ENCODE results near the gene ZNF74. TPM values are rescaled to one million over a fixed set of nuclear protein-coding genes. Genes with fewer than 3 reads are reported as not detected.

The ZNF74 gene
- polyA plus RNA-seq, 2 of the 4 experiments (the other 2 are of a cell fraction), result 4.3 to 7.4 TPM

- Histone ChIP-seq H3K4me1 (no peaks in the 10 kb centered on the region), H3K4me3 (no peak overlapping the region), H3K4me2 (no peak overlapping the region), H3K27ac (no peak overlapping the region), H3K9me3 (no peaks in the 10 kb centered on the region)
- FAIRE-seq, result no peak
- ATAC-seq, result no peak
- ChIA-PET CTCF (no interaction called here), POLR2A (no interaction called here)
- no peak for DNase-seq (ENCODE audit: low read depth in 1 of 2, low spot score in 1 of 2)
- WGBS (ENCODE audit: missing lambda C conversion rate), result 78% methylated on average over 9 of the region's 9 CpGs
- TF ChIP-seq TFCP2L1 (CRISPR knock-in tag; IDR thresholded peaks at IDR 0.05) (no peak), ESRRA (IDR thresholded peaks at IDR 0.05; ENCODE audit: borderline replicate concordance, low read length) (no peak), KDM1A (IDR thresholded peaks at IDR 0.05; ENCODE audit: low read depth) (no peak), ZNF302 (CRISPR knock-in tag; IDR thresholded peaks at IDR 0.05) (no peak), USF2 (IDR thresholded peaks at IDR 0.05) (no peak), NFE2L2 (conservative IDR thresholded peaks at IDR 0.05; ENCODE audit: low read length) (no peak), MAFK (IDR thresholded peaks at IDR 0.05; ENCODE audit: partially characterized antibody) (no peak), HEYL (CRISPR knock-in tag; IDR thresholded peaks at IDR 0.05) (no peak), FOSB (CRISPR knock-in tag; IDR thresholded peaks at IDR 0.05) (no peak), E2F6 (IDR thresholded peaks at IDR 0.05; ENCODE audit: borderline replicate concordance, low read depth) (no peak), RCOR1 (IDR thresholded peaks at IDR 0.05; ENCODE audit: low read depth, low read length) (no peak), KDM5A (IDR thresholded peaks at IDR 0.05) (no peak), EHMT2 (IDR thresholded peaks at IDR 0.05; ENCODE audit: low read depth) (no peak), MYC (IDR thresholded peaks at IDR 0.05; ENCODE audit: borderline replicate concordance, low read length) (no peak), SMC3 (IDR thresholded peaks at IDR 0.05) (no peak), PHF8 (IDR thresholded peaks at IDR 0.05; ENCODE audit: borderline replicate concordance, low read depth) (no peak)
Observed at GRCh38 chr22:20413217-20414058, 19.5 kb downstream of the ZNF74 start.

- no peaks in the 10 kb centered on the region for H3K9me3 ChIP-seq
- POLR2A ChIA-PET, result no interaction called here
- no peak overlapping the region for H3K27ac ChIP-seq
- FAIRE-seq, result no peak
- H3K4me1 ChIP-seq, result no peaks in the 10 kb centered on the region
- no peak for DNase-seq (ENCODE audit: low read depth in 1 of 2, low spot score in 1 of 2)
- ATAC-seq, result no peak
- 57% methylated on average over 5 of the region's 5 CpGs for WGBS (ENCODE audit: missing lambda C conversion rate)
- H3K4me2 ChIP-seq, result no peak overlapping the region
- H3K4me3 ChIP-seq, result no peak overlapping the region
- TF ChIP-seq CBX2 (IDR thresholded peaks at IDR 0.05; ENCODE audit: borderline replicate concordance, low read depth) (no peak), KDM5A (IDR thresholded peaks at IDR 0.05) (no peak), HES2 (IDR thresholded peaks at IDR 0.05) (no peak), HOXB13 (CRISPR knock-in tag; IDR thresholded peaks at IDR 0.05; ENCODE audit: low read depth) (no peak), TP53 (CRISPR knock-in tag; IDR thresholded peaks at IDR 0.05) (no peak), SREBF2 (IDR thresholded peaks at IDR 0.05) (no peak), ZC3H11A (IDR thresholded peaks at IDR 0.05) (no peak), ATOH8 (CRISPR knock-in tag; IDR thresholded peaks at IDR 0.05; ENCODE audit: low read depth) (no peak), HMGXB4 (CRISPR knock-in tag; IDR thresholded peaks at IDR 0.05; ENCODE audit: borderline replicate concordance) (no peak), MYC (IDR thresholded peaks at IDR 0.05; ENCODE audit: borderline replicate concordance, low read length) (no peak), NPAS2 (CRISPR knock-in tag; IDR thresholded peaks at IDR 0.05; ENCODE audit: borderline replicate concordance) (no peak), E2F6 (IDR thresholded peaks at IDR 0.05; ENCODE audit: borderline replicate concordance, low read depth) (no peak), ZSCAN20 (CRISPR knock-in tag; IDR thresholded peaks at IDR 0.05) (no peak), FOSB (CRISPR knock-in tag; IDR thresholded peaks at IDR 0.05) (no peak), ELK1 (IDR thresholded peaks at IDR 0.05; ENCODE audit: low read depth, low read length) (no peak), CBX8 (IDR thresholded peaks at IDR 0.05) (no peak), RCOR1 (IDR thresholded peaks at IDR 0.05; ENCODE audit: low read depth, low read length) (no peak), PHF8 (IDR thresholded peaks at IDR 0.05; ENCODE audit: borderline replicate concordance, low read depth) (no peak)
- CTCF ChIA-PET, result no interaction called here
Observed at GRCh38 chr22:20414059-20414440, 20.1 kb downstream of the ZNF74 start.
